ENCODE data around the gene MUC5B. TPM values are rescaled to one million over a fixed set of nuclear protein-coding genes. Genes with fewer than 3 reads are reported as not detected.

The MUC5B gene
- total RNA-seq, 1 donor, result not detected

DNA sequence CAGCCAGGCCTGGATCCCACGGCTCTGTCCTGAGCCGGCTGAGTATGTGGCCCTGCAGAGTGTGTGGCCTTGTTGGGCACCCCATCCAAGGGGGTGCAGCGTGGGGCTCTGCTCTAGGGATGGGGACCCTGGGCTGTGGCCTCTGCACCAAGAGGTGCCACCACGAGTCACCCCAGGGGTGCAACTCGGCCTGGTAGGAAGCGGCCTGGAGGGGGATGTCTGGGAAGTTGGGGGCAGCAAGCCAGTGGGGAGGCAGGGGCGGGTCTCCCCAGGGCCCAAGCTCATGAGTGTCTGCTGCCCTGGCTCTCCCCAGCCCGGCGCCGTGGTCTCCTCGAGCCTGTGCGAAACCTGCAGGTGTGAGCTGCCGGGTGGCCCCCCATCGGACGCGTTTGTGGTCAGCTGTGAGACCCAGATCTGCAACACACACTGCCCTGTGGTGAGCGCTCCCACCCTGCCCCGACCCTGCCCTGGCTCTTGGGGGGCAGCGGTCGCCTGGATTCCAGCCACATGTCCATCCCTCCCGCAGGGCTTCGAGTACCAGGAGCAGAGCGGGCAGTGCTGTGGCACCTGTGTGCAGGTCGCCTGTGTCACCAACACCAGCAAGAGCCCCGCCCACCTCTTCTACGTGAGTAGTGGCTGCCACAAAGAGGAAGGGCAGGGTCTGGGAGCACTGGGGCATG, 24.2 kb upstream of the MUC5B start:
- H3K4me3 ChIP-seq (ENCODE audit: low read depth, low read length), result no peak overlapping the region
- no peak for TF ChIP-seq CTCF (IDR thresholded peaks at IDR 0.05; ENCODE audit: insufficient read depth, low read depth, low read length)
- no peak for DNase-seq (ENCODE audit: low read depth)

DNA sequence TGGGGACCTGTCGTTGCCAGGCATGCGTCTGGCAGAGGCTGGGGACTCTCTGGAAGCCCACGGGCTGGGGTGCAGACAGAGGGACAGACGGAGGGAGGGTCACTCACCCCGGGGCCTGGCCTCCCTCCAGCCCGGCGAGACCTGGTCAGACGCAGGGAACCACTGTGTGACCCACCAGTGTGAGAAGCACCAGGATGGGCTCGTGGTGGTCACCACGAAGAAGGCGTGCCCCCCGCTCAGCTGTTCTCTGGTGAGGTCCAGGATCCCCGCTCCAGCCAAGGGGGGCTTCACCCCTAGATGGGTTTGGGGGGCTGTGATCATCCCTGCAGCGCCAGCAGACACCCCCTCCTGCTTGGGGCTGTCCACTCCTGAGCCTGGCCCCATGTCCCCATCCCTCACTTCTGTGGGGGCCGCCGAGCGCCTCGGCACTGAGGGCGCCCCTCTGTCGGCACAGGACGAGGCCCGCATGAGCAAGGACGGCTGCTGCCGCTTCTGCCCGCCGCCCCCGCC, 23.6 kb upstream of the MUC5B start:
- DNase-seq (ENCODE audit: low read depth), result no peak
- no peak for TF ChIP-seq CTCF (IDR thresholded peaks at IDR 0.05; ENCODE audit: insufficient read depth, low read depth, low read length)
- no peak overlapping the region for H3K4me3 ChIP-seq (ENCODE audit: low read depth, low read length)

GRCh38 chr11:1199751-1200610, 22.9 kb upstream of the MUC5B start:
- TF ChIP-seq CTCF (IDR thresholded peaks at IDR 0.05; ENCODE audit: insufficient read depth, low read depth, low read length), result no peak
- DNase-seq (ENCODE audit: low read depth), result no peak
- H3K4me3 ChIP-seq (ENCODE audit: low read depth, low read length), result no peak overlapping the region

GRCh38 chr11:1200611-1201191, 22.2 kb upstream of the MUC5B start:
- no peak for DNase-seq (ENCODE audit: low read depth)
- no peak overlapping the region for H3K4me3 ChIP-seq (ENCODE audit: low read depth, low read length)
- no peak for TF ChIP-seq CTCF (IDR thresholded peaks at IDR 0.05; ENCODE audit: insufficient read depth, low read depth, low read length)

DNA sequence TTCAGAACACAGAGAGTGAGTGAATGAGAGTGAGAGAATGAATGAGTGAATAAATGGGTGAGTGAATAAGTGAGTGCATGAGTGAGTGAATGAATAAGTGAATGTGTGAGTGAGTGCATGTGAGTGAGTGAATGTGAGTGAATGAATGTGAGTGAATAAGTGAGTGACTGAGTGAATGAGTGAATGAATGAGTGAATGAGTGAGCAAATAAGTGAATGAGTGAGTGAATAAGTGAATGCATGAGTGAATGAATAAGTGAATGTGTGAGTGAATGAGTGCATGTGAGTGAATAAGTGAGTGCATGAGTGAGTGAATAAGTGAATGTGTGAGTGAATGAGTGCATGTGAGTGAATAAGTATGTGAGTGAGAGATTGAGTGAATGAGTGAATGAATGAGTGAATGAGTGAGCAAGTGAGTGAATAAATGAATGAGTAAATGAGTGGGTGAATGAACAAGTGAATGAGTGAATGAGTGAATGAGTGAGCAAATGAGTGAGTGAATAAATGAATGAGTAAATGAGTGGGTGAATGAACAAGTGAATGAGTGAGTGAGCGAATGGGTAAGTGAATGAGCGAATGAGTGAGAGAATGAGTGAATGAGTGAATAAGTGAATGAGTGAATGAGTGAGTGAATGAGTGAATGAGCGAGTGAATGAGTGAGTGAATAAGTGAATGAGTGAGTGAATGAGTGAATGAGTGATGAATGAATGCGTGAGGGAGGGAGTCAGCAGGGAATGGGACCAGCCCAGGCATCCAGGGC, 21.3 kb upstream of the MUC5B start:
- TF ChIP-seq CTCF (IDR thresholded peaks at IDR 0.05; ENCODE audit: insufficient read depth, low read depth, low read length), result no peak
- H3K4me3 ChIP-seq (ENCODE audit: low read depth, low read length), result no peak overlapping the region
- DNase-seq (ENCODE audit: low read depth), result no peak

GRCh38 chr11:1202154-1202775, 20.6 kb upstream of the MUC5B start:
- no peak for DNase-seq (ENCODE audit: low read depth)
- no peak overlapping the region for H3K4me3 ChIP-seq (ENCODE audit: low read depth, low read length)
- TF ChIP-seq CTCF (IDR thresholded peaks at IDR 0.05; ENCODE audit: insufficient read depth, low read depth, low read length), result no peak
